ENCODE measurements around the gene FMN2. TPM values are rescaled to one million over a fixed set of nuclear protein-coding genes. Genes with fewer than 3 reads are reported as not detected.

FMN2 gene
- total RNA-seq, 1 experiment from 2014 or later = 5.3 TPM

- CTCF ChIA-PET = interaction anchor here (0.7 to 1.0 kb wide), 2 partner anchors 28 to 342 kb away, joined by 3 to 4 read pairs; no protein-coding TSS in a partner anchor
- intact Hi-C loops (cut with micrococcal nuclease) = no loop called here
- no peak overlapping the region for H3K27ac Mint-ChIP-seq (ENCODE audit: low read depth, unreplicated experiment)
- H3K36me3 Mint-ChIP-seq (ENCODE audit: insufficient read depth, unreplicated experiment) = no peaks in the 10 kb centered on the region
- BruUV-seq (replicated peaks) = no TSS peak
- peak; percentile 45 for DNase-seq (ENCODE audit: unreplicated experiment)
- H3K27me3 Mint-ChIP-seq (ENCODE audit: insufficient read depth, unreplicated experiment) = no peaks in the 10 kb centered on the region
- no peak overlapping the region for H3K4me3 Mint-ChIP-seq (ENCODE audit: unreplicated experiment)
- no peak for TF ChIP-seq CTCF (IDR thresholded peaks at IDR 0.05; ENCODE audit: unreplicated experiment)
- H3K4me1 Mint-ChIP-seq (ENCODE audit: insufficient read depth, unreplicated experiment) = no peaks in the 10 kb centered on the region
- POLR2A ChIA-PET = no interaction called here
- H3K9me3 Mint-ChIP-seq (ENCODE audit: unreplicated experiment) = no peaks in the 10 kb centered on the region
Measured at GRCh38 chr1:240232530-240232929, 140.8 kb downstream of the FMN2 start.

- H3K4me3 Mint-ChIP-seq (ENCODE audit: unreplicated experiment) = no peak overlapping the region
- no peak overlapping the region for H3K27ac Mint-ChIP-seq (ENCODE audit: low read depth, unreplicated experiment)
- H3K4me1 Mint-ChIP-seq (ENCODE audit: insufficient read depth, unreplicated experiment) = no peaks in the 10 kb centered on the region
- peak; percentile 42 for DNase-seq (ENCODE audit: unreplicated experiment)
- no peaks in the 10 kb centered on the region for H3K27me3 Mint-ChIP-seq (ENCODE audit: insufficient read depth, unreplicated experiment)
- no TSS peak for BruUV-seq (replicated peaks)
- no peaks in the 10 kb centered on the region for H3K36me3 Mint-ChIP-seq (ENCODE audit: insufficient read depth, unreplicated experiment)
- no peaks in the 10 kb centered on the region for H3K9me3 Mint-ChIP-seq (ENCODE audit: unreplicated experiment)
- TF ChIP-seq CTCF (IDR thresholded peaks at IDR 0.05; ENCODE audit: unreplicated experiment) = no peak
- intact Hi-C loops (cut with micrococcal nuclease) = no loop called here
- CTCF ChIA-PET = interaction anchor here (0.5 to 2.1 kb wide), 5 partner anchors 18 to 457 kb away, joined by 3 to 6 read pairs (median 4); no protein-coding TSS in a partner anchor
- POLR2A ChIA-PET = interaction anchor here (0.7 kb wide), 1 partner anchor 96 kb away, joined by 3 read pairs; no protein-coding TSS in a partner anchor
Measured at GRCh38 chr1:240234485-240235210, 143.0 kb downstream of the FMN2 start.

GRCh38 chr1:240235521-240236288 lies 144.0 kb downstream of the FMN2 start:
- intact Hi-C loops (cut with micrococcal nuclease) = no loop called here
- Mint-ChIP-seq H3K4me3 (ENCODE audit: unreplicated experiment) (no peak overlapping the region), H3K27ac (ENCODE audit: low read depth, unreplicated experiment) (no peak overlapping the region), H3K36me3 (ENCODE audit: insufficient read depth, unreplicated experiment) (no peaks in the 10 kb centered on the region), H3K27me3 (ENCODE audit: insufficient read depth, unreplicated experiment) (no peaks in the 10 kb centered on the region), H3K4me1 (ENCODE audit: insufficient read depth, unreplicated experiment) (no peaks in the 10 kb centered on the region), H3K9me3 (ENCODE audit: unreplicated experiment) (no peaks in the 10 kb centered on the region)
- TF ChIP-seq CTCF (IDR thresholded peaks at IDR 0.05; ENCODE audit: unreplicated experiment) = no peak
- ChIA-PET CTCF (interaction anchor here (0.5 to 1.2 kb wide), 5 partner anchors 11 to 1212 kb away, joined by 3 to 5 read pairs (median 3); no protein-coding TSS in a partner anchor), POLR2A (interaction anchor here (0.7 kb wide), 1 partner anchor 1300 kb away, joined by 4 read pairs; no protein-coding TSS in a partner anchor)
- DNase-seq (ENCODE audit: unreplicated experiment) = peak; percentile 27
- no TSS peak for BruUV-seq (replicated peaks)

- Mint-ChIP-seq H3K36me3 (ENCODE audit: insufficient read depth, unreplicated experiment) (no peaks in the 10 kb centered on the region), H3K9me3 (ENCODE audit: unreplicated experiment) (no peaks in the 10 kb centered on the region), H3K27ac (ENCODE audit: low read depth, unreplicated experiment) (no peak overlapping the region), H3K4me1 (ENCODE audit: insufficient read depth, unreplicated experiment) (peaks cover 4% of the 10 kb centered on the region), H3K4me3 (ENCODE audit: unreplicated experiment) (no peak overlapping the region), H3K27me3 (ENCODE audit: insufficient read depth, unreplicated experiment) (no peaks in the 10 kb centered on the region)
- POLR2A ChIA-PET = no interaction called here
- no TSS peak for BruUV-seq (replicated peaks)
- no peak for DNase-seq (ENCODE audit: unreplicated experiment)
- intact Hi-C loops (cut with micrococcal nuclease) = no loop called here
- TF ChIP-seq CTCF (IDR thresholded peaks at IDR 0.05; ENCODE audit: unreplicated experiment) = no peak
- CTCF ChIA-PET = interaction anchor here (2.2 kb wide), 1 partner anchor 455 kb away, joined by 6 read pairs; no protein-coding TSS in a partner anchor
Measured at GRCh38 chr1:240237305-240237721, 145.6 kb downstream of the FMN2 start.
